HG03342 (cell line): ENCODE measurements around the gene DCAF7.

Experiments
- ATAC-seq: cut with Tn5 transposase; IDR thresholded peaks from one replicate; pipeline ENCODE4 v1.9.1; 2021; ENCODE audit warnings: mild to moderate bottlenecking, moderate library complexity; ENCODE audit not compliant: unreplicated experiment

The DCAF7 gene

GRCh38 chr17:63524051-63524450, 26.2 kb upstream of the DCAF7 start:
- no peak for ATAC-seq

- no peak for ATAC-seq
Observed at GRCh38 chr17:63525190-63525946, 24.9 kb upstream of the DCAF7 start.

GRCh38 chr17:63526861-63527260, 23.4 kb upstream of the DCAF7 start:
- no peak for ATAC-seq

GRCh38 chr17:63528183-63528582, 22.1 kb upstream of the DCAF7 start:
- no peak for ATAC-seq

- ATAC-seq: no peak
Observed at GRCh38 chr17:63529711-63530556, 20.3 kb upstream of the DCAF7 start.

GRCh38 chr17:63530557-63531021, 19.7 kb upstream of the DCAF7 start:
- ATAC-seq: no peak

GRCh38 chr17:63531022-63531965, 19.0 kb upstream of the DCAF7 start:
- ATAC-seq: no peak

GRCh38 chr17:63533433-63534077, 16.7 kb upstream of the DCAF7 start:
- no peak for ATAC-seq

GRCh38 chr17:63534078-63534570, 16.2 kb upstream of the DCAF7 start:
- ATAC-seq: no peak

GRCh38 chr17:63534816-63535455, 15.3 kb upstream of the DCAF7 start:
- ATAC-seq: no peak

- no peak for ATAC-seq
Observed at GRCh38 chr17:63535640-63536039, 14.6 kb upstream of the DCAF7 start.

- no peak for ATAC-seq
Observed at GRCh38 chr17:63537001-63537400, 13.3 kb upstream of the DCAF7 start.

- ATAC-seq: no peak
Observed at GRCh38 chr17:63537991-63538692, 12.1 kb upstream of the DCAF7 start.

GRCh38 chr17:63538693-63539595, 11.3 kb upstream of the DCAF7 start:
- no peak for ATAC-seq

GRCh38 chr17:63540590-63540989, 9.7 kb upstream of the DCAF7 start:
- ATAC-seq: no peak

GRCh38 chr17:63542218-63542545, 8.1 kb upstream of the DCAF7 start:
- no peak for ATAC-seq

GRCh38 chr17:63542942-63543821, 7.1 kb upstream of the DCAF7 start:
- ATAC-seq: no peak
